H1 (cell line): ENCODE data around the gene PCIF1. TPM values are rescaled to one million over a fixed set of nuclear protein-coding genes. Genes with fewer than 3 reads are reported as not detected.

Source experiments
- CTCF ChIA-PET: fragments of 300-600 bp; sonication (Branson Sonifier 250); formaldehyde crosslinking; loops from one replicate; lab custom pipeline; 2021; ENCODE audit not compliant: partially characterized antibody; lab: Charles Lee
- POLR2A ChIA-PET: fragments of 300-600 bp; sonication (Branson Sonifier 250); formaldehyde crosslinking; loops from one replicate; lab custom pipeline; 2021; ENCODE audit warnings: inconsistent platforms; ENCODE audit not compliant: partially characterized antibody; lab: Charles Lee
- DNase-seq, 2 experiments: peaks; one replicate each; pipeline versions ENCODE4 v3.0.0 to v3.0.0-alpha.2; 2010 to 2022; ENCODE audit warnings: low spot score in 2 of 2, low read depth in 1 of 2, mixed read lengths in 1 of 2
- FAIRE-seq: peaks from 2 replicates; lab custom pipeline; 2011; peaks lifted over from hg19 to GRCh38; lab: Jason Lieb, UNC
- H2AFZ ChIP-seq: 2 replicates; pipeline ENCODE4 v1.8.1; 2012; ENCODE audit warnings: low read length, inconsistent platforms
- H2AK5ac ChIP-seq: 2 replicates; pipeline ENCODE4 v1.6.1; 2013; ENCODE audit warnings: low read depth, low read length
- H2BK120ac ChIP-seq: replicated peaks from 2 replicates; pipeline ENCODE3; 2013; ENCODE audit warnings: low read depth, low read length, inconsistent platforms
- H2BK12ac ChIP-seq: 2 replicates; pipeline ENCODE4 v1.6.1; 2013; ENCODE audit warnings: low read depth, low read length
- H2BK15ac ChIP-seq: 2 replicates; pipeline ENCODE4 v1.6.1; 2013; ENCODE audit warnings: low read length
- H2BK20ac ChIP-seq: 2 replicates; pipeline ENCODE4 v1.6.1; 2013; ENCODE audit warnings: low read length
- H2BK5ac ChIP-seq: 2 replicates; pipeline ENCODE4 v1.6.1; 2013; ENCODE audit warnings: low read depth, low read length
- H3K14ac ChIP-seq: 2 replicates; pipeline ENCODE4 v1.6.1; 2013; ENCODE audit warnings: inconsistent platforms; ENCODE audit not compliant: insufficient read length
- H3K18ac ChIP-seq: 2 replicates; pipeline ENCODE4 v1.6.1; 2013; ENCODE audit warnings: low read length; ENCODE audit errors: extremely low read depth
- H3K23ac ChIP-seq: 2 replicates; pipeline ENCODE4 v1.6.1; 2013; ENCODE audit warnings: inconsistent platforms; ENCODE audit not compliant: insufficient read length
- H3K23me2 ChIP-seq: 2 replicates; pipeline ENCODE4 v1.6.1; 2013; ENCODE audit warnings: low read depth, low read length
- H3K27ac ChIP-seq: 2 replicates; pipeline ENCODE4 v1.6.1; 2011; ENCODE audit warnings: low read depth, low read length, inconsistent platforms
- H3K27me3 ChIP-seq, 4 experiments: replicated peaks in 1 of 4; 1 replicate in 1 of 4; 2 replicates in 3 of 4; pipeline versions ENCODE4 v1.6.1 to v1.8.1; 2011 to 2013; ENCODE audit warnings: low read length in 3 of 4, mild to moderate bottlenecking in 3 of 4, inconsistent platforms in 2 of 4, mixed read lengths in 2 of 4, moderate library complexity in 1 of 4; ENCODE audit not compliant: control insufficient read depth in 3 of 4, insufficient read depth in 3 of 4; ENCODE audit errors: extremely low read depth in 1 of 4
- H3K36me3 ChIP-seq, 4 experiments: 2 replicates each; pipeline versions ENCODE4 v1.6.1 to v1.8.1; 2011 to 2013; ENCODE audit warnings: mild to moderate bottlenecking in 4 of 4, low read length in 3 of 4, moderate library complexity in 2 of 4, control low read depth in 1 of 4, inconsistent platforms in 1 of 4; ENCODE audit not compliant: insufficient read depth in 4 of 4, control insufficient read depth in 2 of 4
- H3K4ac ChIP-seq: replicated peaks from 2 replicates; pipeline ENCODE3; 2013; ENCODE audit warnings: low read length, low read depth, mixed read lengths, inconsistent platforms; ENCODE audit not compliant: insufficient read length
- H3K4me1 ChIP-seq, 4 experiments: replicated peaks in 1 of 4; 1 replicate in 1 of 4; 2 replicates in 3 of 4; pipeline versions ENCODE4 v1.6.1 to v1.8.1; 2011 to 2013; ENCODE audit warnings: low read length in 3 of 4, inconsistent platforms in 2 of 4, mixed read lengths in 1 of 4; ENCODE audit not compliant: insufficient read depth in 4 of 4, control insufficient read depth in 3 of 4
- H3K4me2 ChIP-seq, 2 experiments: 2 replicates each; pipeline versions ENCODE4 v1.6.1 to v1.8.1; 2011 to 2013; ENCODE audit warnings: low read depth in 2 of 2, low read length in 2 of 2, control low read depth in 1 of 2, inconsistent platforms in 1 of 2, mild to moderate bottlenecking in 1 of 2; ENCODE audit not compliant: insufficient read depth in 1 of 2
- H3K4me3 ChIP-seq, 4 experiments: fragments of 200-600, 300-600 bp in 1 of 4; sonication (generic), shearing (Covaris generic), sonication (Bioruptor Twin) in 1 of 4; 2 replicates each; pipeline versions ENCODE4 v1.5.1 to v1.8.1; 2011 to 2016; ENCODE audit warnings: low read length in 4 of 4, low read depth in 3 of 4, control low read depth in 2 of 4, inconsistent platforms in 2 of 4, mild to moderate bottlenecking in 2 of 4, mixed read lengths in 1 of 4, moderate library complexity in 1 of 4; ENCODE audit not compliant: insufficient read depth in 2 of 4; ENCODE audit errors: extremely low read depth in 1 of 4
- H3K56ac ChIP-seq: replicated peaks from 2 replicates; pipeline ENCODE3; 2013; ENCODE audit warnings: low read depth, mild to moderate bottlenecking, mixed read lengths, low read length, inconsistent platforms; ENCODE audit not compliant: insufficient read length
- H3K79me1 ChIP-seq: 2 replicates; pipeline ENCODE4 v1.6.1; 2013; ENCODE audit warnings: low read depth, low read length, control low read depth
- H3K79me2 ChIP-seq, 2 experiments: 2 replicates each; pipeline versions ENCODE4 v1.6.1 to v1.8.1; 2012 to 2013; ENCODE audit warnings: low read length in 2 of 2, mild to moderate bottlenecking in 2 of 2, inconsistent platforms in 1 of 2; ENCODE audit not compliant: insufficient read depth in 2 of 2, control insufficient read depth in 1 of 2
- H3K9ac ChIP-seq, 4 experiments: replicated peaks in 1 of 4; 1 replicate in 1 of 4; 2 replicates in 3 of 4; pipeline versions ENCODE4 v1.6.1 to v1.8.1; 2011 to 2013; ENCODE audit warnings: low read depth in 3 of 4, low read length in 3 of 4, control low read depth in 2 of 4, mild to moderate bottlenecking in 2 of 4, moderate library complexity in 2 of 4, inconsistent platforms in 1 of 4; ENCODE audit errors: extremely low read depth in 1 of 4
- H3K9me3 ChIP-seq, 2 experiments: 2 replicates each; pipeline versions ENCODE4 v1.6.1 to v1.8.1; 2012 to 2013; ENCODE audit warnings: mild to moderate bottlenecking in 2 of 2, moderate library complexity in 2 of 2, control low read depth in 1 of 2, inconsistent platforms in 1 of 2, low read depth in 1 of 2, low read length in 1 of 2, mixed read lengths in 1 of 2; ENCODE audit not compliant: insufficient read depth in 2 of 2
- H4K20me1 ChIP-seq, 2 experiments: replicated peaks in 1 of 2; 2 replicates each; pipeline versions ENCODE3 to v1.8.1; 2011 to 2013; ENCODE audit warnings: inconsistent platforms in 2 of 2, low read length in 2 of 2, mild to moderate bottlenecking in 1 of 2; ENCODE audit not compliant: insufficient read depth in 2 of 2, control insufficient read depth in 1 of 2
- H4K5ac ChIP-seq: 2 replicates; pipeline ENCODE4 v1.6.1; 2013; ENCODE audit warnings: low read length, low read depth, mixed read lengths, inconsistent platforms; ENCODE audit not compliant: insufficient read length
- H4K8ac ChIP-seq: 2 replicates; pipeline ENCODE4 v1.8.0; 2013; ENCODE audit warnings: mild to moderate bottlenecking, moderate library complexity, low read length, inconsistent platforms; ENCODE audit not compliant: insufficient read depth; ENCODE audit errors: extremely low read depth
- H4K91ac ChIP-seq: replicated peaks from 2 replicates; pipeline ENCODE3; 2013; ENCODE audit warnings: low read length, mixed read lengths, inconsistent platforms; ENCODE audit not compliant: insufficient read length
- POLR2AphosphoS5 ChIP-seq: IDR thresholded peaks from 2 replicates; pipeline ENCODE4 v1.6.1; 2011; ENCODE audit warnings: low read depth, low read length
- ZNF274 ChIP-seq: IDR thresholded peaks from 2 replicates; pipeline ENCODE4 v1.7.0; 2012; ENCODE audit warnings: low read length, borderline replicate concordance; ENCODE audit errors: extremely low read depth
- WGBS, 2 experiments: shearing (Covaris generic) in 1 of 2; methylation state at CpG; one replicate each; pipeline versions ENCODE4 v1.1.6 to v1.1.7; 2013 to 2015; ENCODE audit warnings: low lambda C conversion rate in 2 of 2, mixed read lengths in 2 of 2, inconsistent platforms in 1 of 2, low coverage in 1 of 2, missing lambda C conversion rate in 1 of 2; ENCODE audit not compliant: insufficient replicate concordance in 2 of 2, insufficient coverage in 1 of 2, insufficient read length in 1 of 2; ENCODE audit errors: extremely low coverage in 1 of 2, missing lambda C conversion rate in 1 of 2; 5-methylcytosine and 5-hydroxymethylcytosine counted together
- polyA plus RNA-seq, 7 experiments: library from polyadenylated mRNA; depleted of rRNA in 3 of 7; stranded (reverse) in 5 of 7; unstranded in 2 of 7; fragments of >200 nt in 5 of 7; fragments of 200-250 nt in 2 of 7; gene quantifications; 1 replicate in 5 of 7; 2 replicates in 1 of 7; 4 replicates in 1 of 7; pipeline versions ENCODE4 v1.2.1 to v1.2.3, GENCODE V29; 2011 to 2013; ENCODE audit warnings: missing spikeins in 2 of 7, mixed read lengths in 2 of 7
- total RNA-seq: library from RNA; stranded (reverse); fragmentation: NEBNext Ultra II Directional; extraction: Animal tissue kit (Norgen Biotek cat#: 25700); gene quantifications from 2 replicates; pipeline ENCODE4 v1.2.1, GENCODE V29; 2021

PCIF1 gene
- total and polyA plus RNA-seq, 2 of the 8 experiments (the other 6 are each of a cell fraction or from before 2014, with no cell fraction given), result 30.3 to 30.6 TPM

GRCh38 chr20:45968801-45969711 lies 34.6 kb downstream of the PCIF1 start:
- Histone ChIP-seq H2AFZ (no peak overlapping the region), H3K23me2 (peaks cover 3% of the 10 kb centered on the region; the same call in 1 of the 2 replicates), H3K27me3 (no peaks in the 10 kb centered on the region), H3K9me3 (no peaks in the 10 kb centered on the region), H3K4ac (no peak overlapping the region), H3K27ac (peak overlapping the region; percentile 11; the same call in 1 of the 2 replicates), H3K9ac (no peak overlapping the region), H3K14ac (no peak overlapping the region), H3K36me3 (peaks cover 3 to 23% (median 19%) of the 10 kb centered on the region in 4 experiments; a peak in 7 of 8 replicates), H2BK120ac (no peak overlapping the region), H3K4me3 (no peak overlapping the region), H3K79me2 (no peaks in the 10 kb centered on the region), H3K4me2 (no peak overlapping the region), H2BK15ac (no peak overlapping the region), H4K5ac (no peak overlapping the region), H2AK5ac (no peak overlapping the region), H2BK12ac (no peak overlapping the region; the same call in 1 of the 2 replicates), H3K79me1 (no peaks in the 10 kb centered on the region), H2BK5ac (no peak overlapping the region; the same call in 1 of the 2 replicates), H4K91ac (no peak overlapping the region), H4K20me1 (peaks cover 0 to 2% of the 10 kb centered on the region in 2 experiments), H3K56ac (no peak overlapping the region), H3K23ac (no peak overlapping the region), H2BK20ac (no peak overlapping the region), H3K18ac (no peak overlapping the region), H3K4me1 (peaks cover 0 to 8% (median 2%) of the 10 kb centered on the region in 4 experiments; a peak in 4 of 7 replicates), H4K8ac (no peak overlapping the region)
- DNase-seq, result no peak
- CTCF ChIA-PET, result interaction anchor here (0.6 to 5.3 kb wide), 40 partner anchors 10 to 651 kb away, joined by 3 to 80 read pairs (median 6); partner anchors contain the start of genes CTSA, NEURL2, PCIF1 and SNX21
- 0 out of 2 replicates have a peak, but pooled peaks have one; percentile 14 for TF ChIP-seq POLR2AphosphoS5
- no peak for TF ChIP-seq ZNF274
- no peak for FAIRE-seq
- 93% methylated on average over 13 of the region's 14 CpGs; no CpG with 5 or more reads in 1 of the 2 experiments for WGBS, 2 experiments
- POLR2A ChIA-PET, result interaction anchor here (1.0 to 16.7 kb wide), 15 partner anchors 10 to 156 kb away, joined by 3 to 238 read pairs (median 4); partner anchors contain the start of genes PCIF1, PLTP, SNX21 and UBE2C
